ENCODE data around the gene RBM38.

GRCh38 chr20:57378107-57378506, 13.1 kb upstream of the RBM38 start:
- TF ChIP-seq CTCF (IDR thresholded peaks at IDR 0.05) = no peak
- no peak for TF ChIP-seq POLR2A (IDR thresholded peaks at IDR 0.05)

Data from Peyer's patch (tissue), 4 donors.